Hepatocyte (in vitro differentiated cells): ENCODE measurements around the gene BBOX1.

ENCODE experiments used
- EZH2 ChIP-seq: fragments of 200-600 bp; sonication (generic); IDR thresholded peaks from 2 replicates; pipeline ENCODE4 v1.6.1; 2016; ENCODE audit warnings: antibody characterized with exemption, mild to moderate bottlenecking, borderline replicate concordance
- EZH2phosphoT487 ChIP-seq: fragments of 200-600 bp; sonication (generic); IDR thresholded peaks from one replicate; pipeline ENCODE4 v1.6.1; 2018; ENCODE audit warnings: antibody characterized with exemption, mild to moderate bottlenecking, low read depth, moderate library complexity; ENCODE audit not compliant: unreplicated experiment, severe bottlenecking
- TF ChIP-seq, protein P1 (sequence below): fragments of 200-600 bp; sonication (generic); IDR thresholded peaks from 2 replicates; pipeline ENCODE4 v1.5.1; 2016; ENCODE audit warnings: antibody characterized with exemption, mild to moderate bottlenecking; ENCODE audit not compliant: poor library complexity

- TF ChIP-seq, protein P1, sequence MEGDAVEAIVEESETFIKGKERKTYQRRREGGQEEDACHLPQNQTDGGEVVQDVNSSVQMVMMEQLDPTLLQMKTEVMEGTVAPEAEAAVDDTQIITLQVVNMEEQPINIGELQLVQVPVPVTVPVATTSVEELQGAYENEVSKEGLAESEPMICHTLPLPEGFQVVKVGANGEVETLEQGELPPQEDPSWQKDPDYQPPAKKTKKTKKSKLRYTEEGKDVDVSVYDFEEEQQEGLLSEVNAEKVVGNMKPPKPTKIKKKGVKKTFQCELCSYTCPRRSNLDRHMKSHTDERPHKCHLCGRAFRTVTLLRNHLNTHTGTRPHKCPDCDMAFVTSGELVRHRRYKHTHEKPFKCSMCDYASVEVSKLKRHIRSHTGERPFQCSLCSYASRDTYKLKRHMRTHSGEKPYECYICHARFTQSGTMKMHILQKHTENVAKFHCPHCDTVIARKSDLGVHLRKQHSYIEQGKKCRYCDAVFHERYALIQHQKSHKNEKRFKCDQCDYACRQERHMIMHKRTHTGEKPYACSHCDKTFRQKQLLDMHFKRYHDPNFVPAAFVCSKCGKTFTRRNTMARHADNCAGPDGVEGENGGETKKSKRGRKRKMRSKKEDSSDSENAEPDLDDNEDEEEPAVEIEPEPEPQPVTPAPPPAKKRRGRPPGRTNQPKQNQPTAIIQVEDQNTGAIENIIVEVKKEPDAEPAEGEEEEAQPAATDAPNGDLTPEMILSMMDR, result no peak
- no peak for TF ChIP-seq EZH2
- TF ChIP-seq EZH2phosphoT487, result no peak
These were observed 36.5 kb upstream of the BBOX1 start for GRCh38 chr11:27004103-27004502.
